Neural cell (in vitro differentiated cells): ENCODE results near the gene KIF16B. TPM values are rescaled to one million over a fixed set of nuclear protein-coding genes. Genes with fewer than 3 reads are reported as not detected.

Source experiments
- H2AFZ ChIP-seq: fragments of 200-600, 300-800 bp; sonication (generic), shearing (Covaris generic); 2 replicates; pipeline ENCODE4 v1.6.0; 2014; ENCODE audit warnings: low read depth, mild to moderate bottlenecking, antibody characterized with exemption, low read length, moderate library complexity
- H3F3A ChIP-seq: fragments of 200-600 bp; shearing (Covaris generic); 2 replicates; pipeline ENCODE4 v1.6.1; 2016; ENCODE audit warnings: mild to moderate bottlenecking, moderate library complexity, mixed read lengths, antibody characterized with exemption, low read length; ENCODE audit not compliant: insufficient read depth, poor library complexity, severe bottlenecking
- H3K27ac ChIP-seq: fragments of 200-600, 300-800 bp; sonication (generic), shearing (Covaris generic); 2 replicates; pipeline ENCODE4 v1.5.1; 2014; ENCODE audit warnings: mild to moderate bottlenecking, low read length, moderate library complexity
- H3K27me3 ChIP-seq: fragments of 300-800, 200-600 bp; sonication (generic), shearing (Covaris generic); 2 replicates; pipeline ENCODE4 v1.6.0; 2014; ENCODE audit warnings: mild to moderate bottlenecking, low read depth, low read length, moderate library complexity; ENCODE audit not compliant: insufficient read depth
- H3K36me3 ChIP-seq: fragments of 300-800, 200-600 bp; sonication (generic), shearing (Covaris generic); 2 replicates; pipeline ENCODE4 v1.5.1; 2014; ENCODE audit warnings: mild to moderate bottlenecking, antibody characterized with exemption, low read length, moderate library complexity; ENCODE audit not compliant: insufficient read depth
- H3K4me2 ChIP-seq: fragments of 300-800, 200-600 bp; sonication (generic), shearing (Covaris generic); 2 replicates; pipeline ENCODE4 v1.6.0; 2014; ENCODE audit warnings: mild to moderate bottlenecking, low read length
- H3K4me3 ChIP-seq: fragments of 300-800, 200-600 bp; sonication (generic), shearing (Covaris generic); 2 replicates; pipeline ENCODE4 v1.5.1; 2014; ENCODE audit warnings: mild to moderate bottlenecking, low read length, moderate library complexity
- H3K79me2 ChIP-seq: fragments of 200-600 bp; shearing (Covaris generic); replicated peaks from 2 replicates; pipeline ENCODE4 v1.6.0; 2014; ENCODE audit warnings: mild to moderate bottlenecking, low read length, moderate library complexity; ENCODE audit not compliant: insufficient read depth
- H3K9ac ChIP-seq: fragments of 300-800, 200-600 bp; sonication (generic), shearing (Covaris generic); 2 replicates; pipeline ENCODE4 v1.6.1; 2016; ENCODE audit warnings: mild to moderate bottlenecking, low read length, mixed read lengths
- H3K9me2 ChIP-seq: fragments of 200-600 bp; shearing (Covaris generic); 2 replicates; pipeline ENCODE4 v1.6.1; 2016; ENCODE audit warnings: mild to moderate bottlenecking, low read length, mixed read lengths; ENCODE audit not compliant: insufficient read depth
- H3K9me3 ChIP-seq: fragments of 200-600, 300-800 bp; sonication (generic), shearing (Covaris generic); 2 replicates; pipeline ENCODE4 v1.6.1; 2016; ENCODE audit warnings: mild to moderate bottlenecking, mixed run types, low read length, moderate library complexity, mixed read lengths
- H4K20me1 ChIP-seq: fragments of 200-600 bp; shearing (Covaris generic); 2 replicates; pipeline ENCODE4 v1.6.1; 2016; ENCODE audit warnings: mild to moderate bottlenecking, mixed run types; ENCODE audit not compliant: insufficient read depth
- CTCF ChIP-seq: fragments of 450-650 bp; IDR thresholded peaks from 2 replicates; pipeline ENCODE4 v1.5.1; 2014; ENCODE audit warnings: antibody characterized with exemption, mild to moderate bottlenecking, moderate library complexity; ENCODE audit not compliant: poor library complexity, severe bottlenecking
- EP300 ChIP-seq: fragments of 450-650 bp; conservative IDR thresholded peaks from 2 replicates; pipeline ENCODE4 v1.6.1; 2014; ENCODE audit warnings: antibody characterized with exemption, mild to moderate bottlenecking, moderate library complexity; ENCODE audit not compliant: poor library complexity, severe bottlenecking
- EZH2 ChIP-seq: fragments of 200-600, 300-800 bp; shearing (Covaris generic), sonication (generic); IDR thresholded peaks from 2 replicates; pipeline ENCODE4 v1.6.1; 2014; ENCODE audit warnings: antibody characterized with exemption, low read length, borderline replicate concordance, mild to moderate bottlenecking; ENCODE audit not compliant: insufficient read depth, poor library complexity, severe bottlenecking
- MXI1 ChIP-seq: fragments of 450-650 bp; conservative IDR thresholded peaks from 2 replicates; pipeline ENCODE4 v1.6.1; 2014; ENCODE audit warnings: antibody characterized with exemption, mild to moderate bottlenecking; ENCODE audit not compliant: poor library complexity, severe bottlenecking
- POLR2AphosphoS5 ChIP-seq: IDR thresholded peaks from 2 replicates; pipeline ENCODE4 v1.6.1; 2012
- RAD21 ChIP-seq: fragments of 450-650 bp; conservative IDR thresholded peaks from 2 replicates; pipeline ENCODE4 v1.6.1; 2014; ENCODE audit warnings: antibody characterized with exemption, mild to moderate bottlenecking, moderate library complexity
- SMC3 ChIP-seq: fragments of 450-650 bp; conservative IDR thresholded peaks from 2 replicates; pipeline ENCODE4 v1.6.1; 2014; ENCODE audit warnings: antibody characterized with exemption, mild to moderate bottlenecking, moderate library complexity; ENCODE audit not compliant: poor library complexity
- TAF1 ChIP-seq: IDR thresholded peaks from 2 replicates; pipeline ENCODE4 v1.6.1; 2012; ENCODE audit warnings: low read depth
- polyA plus RNA-seq: library from polyadenylated mRNA; depleted of rRNA; stranded (reverse); fragments of >200 nt; gene quantifications from 2 replicates; pipeline ENCODE4 v1.2.3, GENCODE V29; 2014
- TF ChIP-seq, protein P1 (sequence below): IDR thresholded peaks from 2 replicates; pipeline ENCODE4 v1.6.1; 2012; ENCODE audit warnings: borderline replicate concordance

The KIF16B gene
- polyA plus RNA-seq, 1 donor from 2014 or later, result 3.8 TPM

DNA sequence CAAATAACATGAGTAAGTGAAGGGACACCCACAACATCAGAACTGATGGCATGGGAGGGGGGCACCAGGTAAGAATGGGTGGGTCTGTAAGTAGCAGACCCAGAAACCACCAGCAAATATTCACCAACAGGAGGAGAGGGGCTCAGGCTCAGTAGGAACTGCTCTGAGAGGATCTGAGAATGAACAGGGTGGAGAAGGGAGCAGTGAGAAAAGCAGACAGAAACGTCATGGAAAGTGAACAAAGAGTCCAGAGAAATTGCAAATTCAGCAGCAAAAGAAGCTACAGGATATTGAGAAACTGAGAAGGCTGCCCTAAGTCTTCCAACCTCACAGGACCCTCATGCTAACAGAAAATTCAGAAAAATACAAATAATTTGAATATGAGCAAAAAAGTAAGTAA, 121.3 kb downstream of the KIF16B start:
- no peaks in the 10 kb centered on the region for H3K79me2 ChIP-seq
- H3K9ac ChIP-seq, result no peak overlapping the region
- no peaks in the 10 kb centered on the region for H3K36me3 ChIP-seq
- no peaks in the 10 kb centered on the region for H3F3A ChIP-seq
- no peak overlapping the region for H3K4me3 ChIP-seq
- no peak for TF ChIP-seq RAD21
- TF ChIP-seq, protein P1, sequence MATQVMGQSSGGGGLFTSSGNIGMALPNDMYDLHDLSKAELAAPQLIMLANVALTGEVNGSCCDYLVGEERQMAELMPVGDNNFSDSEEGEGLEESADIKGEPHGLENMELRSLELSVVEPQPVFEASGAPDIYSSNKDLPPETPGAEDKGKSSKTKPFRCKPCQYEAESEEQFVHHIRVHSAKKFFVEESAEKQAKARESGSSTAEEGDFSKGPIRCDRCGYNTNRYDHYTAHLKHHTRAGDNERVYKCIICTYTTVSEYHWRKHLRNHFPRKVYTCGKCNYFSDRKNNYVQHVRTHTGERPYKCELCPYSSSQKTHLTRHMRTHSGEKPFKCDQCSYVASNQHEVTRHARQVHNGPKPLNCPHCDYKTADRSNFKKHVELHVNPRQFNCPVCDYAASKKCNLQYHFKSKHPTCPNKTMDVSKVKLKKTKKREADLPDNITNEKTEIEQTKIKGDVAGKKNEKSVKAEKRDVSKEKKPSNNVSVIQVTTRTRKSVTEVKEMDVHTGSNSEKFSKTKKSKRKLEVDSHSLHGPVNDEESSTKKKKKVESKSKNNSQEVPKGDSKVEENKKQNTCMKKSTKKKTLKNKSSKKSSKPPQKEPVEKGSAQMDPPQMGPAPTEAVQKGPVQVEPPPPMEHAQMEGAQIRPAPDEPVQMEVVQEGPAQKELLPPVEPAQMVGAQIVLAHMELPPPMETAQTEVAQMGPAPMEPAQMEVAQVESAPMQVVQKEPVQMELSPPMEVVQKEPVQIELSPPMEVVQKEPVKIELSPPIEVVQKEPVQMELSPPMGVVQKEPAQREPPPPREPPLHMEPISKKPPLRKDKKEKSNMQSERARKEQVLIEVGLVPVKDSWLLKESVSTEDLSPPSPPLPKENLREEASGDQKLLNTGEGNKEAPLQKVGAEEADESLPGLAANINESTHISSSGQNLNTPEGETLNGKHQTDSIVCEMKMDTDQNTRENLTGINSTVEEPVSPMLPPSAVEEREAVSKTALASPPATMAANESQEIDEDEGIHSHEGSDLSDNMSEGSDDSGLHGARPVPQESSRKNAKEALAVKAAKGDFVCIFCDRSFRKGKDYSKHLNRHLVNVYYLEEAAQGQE, result no peak
- no peak for TF ChIP-seq EP300
- TF ChIP-seq POLR2AphosphoS5, result no peak
- no peak for TF ChIP-seq SMC3
- no peak for TF ChIP-seq EZH2
- no peak for TF ChIP-seq CTCF
- TF ChIP-seq TAF1, result no peak
- no peak for TF ChIP-seq MXI1
- no peaks in the 10 kb centered on the region for H3K9me3 ChIP-seq
- H3K27ac ChIP-seq, result no peak overlapping the region
- no peaks in the 10 kb centered on the region for H3K9me2 ChIP-seq
- no peak overlapping the region for H2AFZ ChIP-seq
- no peaks in the 10 kb centered on the region for H4K20me1 ChIP-seq
- H3K27me3 ChIP-seq, result no peaks in the 10 kb centered on the region
- no peak overlapping the region for H3K4me2 ChIP-seq

DNA sequence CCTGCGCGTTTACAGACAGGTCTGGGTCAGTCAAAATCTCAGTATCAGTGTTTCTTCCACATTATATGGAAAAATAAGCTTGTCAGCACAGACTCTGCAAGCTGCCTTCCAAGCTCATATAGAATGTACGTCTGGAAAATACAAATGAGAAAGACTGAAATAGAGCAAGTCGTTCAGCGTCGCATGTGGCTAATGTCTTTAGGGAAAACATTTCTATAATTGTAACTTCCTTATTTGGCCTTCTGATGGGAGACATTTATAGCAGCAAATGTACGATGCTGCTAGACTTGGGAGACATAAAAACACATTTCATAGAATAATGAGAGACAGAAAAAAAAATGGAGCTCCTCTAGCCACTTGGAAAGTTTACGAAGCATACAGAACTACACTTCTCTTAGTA, 122.2 kb downstream of the KIF16B start:
- Histone ChIP-seq H3K9me2 (no peaks in the 10 kb centered on the region), H2AFZ (no peak overlapping the region), H3F3A (no peaks in the 10 kb centered on the region), H3K9me3 (no peaks in the 10 kb centered on the region), H3K36me3 (no peaks in the 10 kb centered on the region), H3K4me3 (no peak overlapping the region), H3K9ac (no peak overlapping the region), H4K20me1 (no peaks in the 10 kb centered on the region), H3K27me3 (no peaks in the 10 kb centered on the region), H3K4me2 (no peak overlapping the region), H3K79me2 (no peaks in the 10 kb centered on the region), H3K27ac (peak overlapping the region; percentile 17)
- TF ChIP-seq, protein P1, result peak; percentile 22
- TF ChIP-seq SMC3 (no peak), MXI1 (no peak), RAD21 (no peak), EZH2 (no peak), POLR2AphosphoS5 (no peak), TAF1 (no peak), EP300 (no peak)
